Measurements from ENCODE around the gene PTGS2. TPM values are rescaled to one million over a fixed set of nuclear protein-coding genes. Genes with fewer than 3 reads are reported as not detected.

The PTGS2 gene
- total RNA-seq, 1 donor from 2014 or later: not detected

GRCh38 chr1:186679924-186680244 lies 339 bp downstream of the PTGS2 start:
- Mint-ChIP-seq H3K27me3 (peaks cover 30% of the 10 kb centered on the region), H3K9me3 (ENCODE audit: low read depth) (no peaks in the 10 kb centered on the region), H3K4me3 (ENCODE audit: low read depth) (peak overlapping the region; percentile 86), H3K27ac (peak overlapping the region; percentile 58), H3K36me3 (ENCODE audit: insufficient read depth) (no peaks in the 10 kb centered on the region), H3K4me1 (ENCODE audit: low read depth) (peaks cover 3% of the 10 kb centered on the region)
- no peak for TF ChIP-seq CTCF (IDR thresholded peaks at IDR 0.05; ENCODE audit: unreplicated experiment)
- no peak for DNase-seq (ENCODE audit: low spot score, unreplicated experiment)

GRCh38 chr1:186678155-186678554 lies 2.1 kb downstream of the PTGS2 start:
- peaks cover 3% of the 10 kb centered on the region for H3K4me1 Mint-ChIP-seq (ENCODE audit: low read depth)
- H3K36me3 Mint-ChIP-seq (ENCODE audit: insufficient read depth): no peaks in the 10 kb centered on the region
- H3K27me3 Mint-ChIP-seq: peaks cover 28% of the 10 kb centered on the region
- H3K27ac Mint-ChIP-seq: no peak overlapping the region
- H3K4me3 Mint-ChIP-seq (ENCODE audit: low read depth): no peak overlapping the region
- TF ChIP-seq CTCF (IDR thresholded peaks at IDR 0.05; ENCODE audit: unreplicated experiment): no peak
- H3K9me3 Mint-ChIP-seq (ENCODE audit: low read depth): no peaks in the 10 kb centered on the region
- no peak for DNase-seq (ENCODE audit: low spot score, unreplicated experiment)

DNA sequence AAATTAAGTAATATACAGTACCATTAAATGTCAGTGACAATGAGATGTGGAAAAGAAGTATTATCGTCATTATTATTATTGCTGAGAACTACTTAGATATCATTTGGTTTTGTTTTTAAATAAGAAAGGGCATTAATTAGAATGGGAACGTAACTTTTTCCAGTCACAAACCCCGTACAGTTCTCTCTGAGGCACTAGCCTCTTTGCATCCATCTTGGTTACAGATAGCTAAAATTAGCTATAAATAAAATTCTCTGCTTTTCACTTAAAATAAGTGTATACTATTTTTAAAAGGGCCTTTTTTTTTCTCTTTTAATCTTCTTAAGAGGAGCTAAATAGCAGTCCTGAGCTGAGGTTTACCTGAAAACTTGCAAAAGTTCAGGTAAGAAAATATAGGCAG lies 7.6 kb downstream of the PTGS2 start:
- no peaks in the 10 kb centered on the region for H3K9me3 Mint-ChIP-seq (ENCODE audit: low read depth)
- H3K36me3 Mint-ChIP-seq (ENCODE audit: insufficient read depth): no peaks in the 10 kb centered on the region
- H3K27me3 Mint-ChIP-seq: no peaks in the 10 kb centered on the region
- no peak for TF ChIP-seq CTCF (IDR thresholded peaks at IDR 0.05; ENCODE audit: unreplicated experiment)
- H3K27ac Mint-ChIP-seq: no peak overlapping the region
- no peaks in the 10 kb centered on the region for H3K4me1 Mint-ChIP-seq (ENCODE audit: low read depth)
- DNase-seq (ENCODE audit: low spot score, unreplicated experiment): no peak
- no peak overlapping the region for H3K4me3 Mint-ChIP-seq (ENCODE audit: low read depth)

DNA sequence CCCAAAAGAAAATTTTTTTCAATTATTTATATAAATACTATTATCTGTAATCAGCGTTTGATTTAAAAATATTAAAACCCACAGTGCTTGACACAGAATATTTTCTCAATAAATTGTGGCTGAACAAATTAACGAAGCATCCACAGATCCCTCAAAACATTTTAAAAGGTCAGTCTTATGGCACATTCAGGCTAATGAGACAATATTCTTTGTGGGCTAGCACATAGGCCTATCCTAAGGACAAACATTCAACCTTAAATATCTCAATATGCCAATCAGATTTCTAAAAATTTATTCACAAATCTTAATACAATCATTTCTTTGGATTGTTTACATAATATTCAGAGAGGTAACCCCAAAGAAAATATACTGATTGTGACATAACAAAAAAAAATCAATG lies 8.1 kb downstream of the PTGS2 start:
- TF ChIP-seq CTCF (IDR thresholded peaks at IDR 0.05; ENCODE audit: unreplicated experiment): no peak
- H3K9me3 Mint-ChIP-seq (ENCODE audit: low read depth): no peaks in the 10 kb centered on the region
- DNase-seq (ENCODE audit: low spot score, unreplicated experiment): no peak
- no peaks in the 10 kb centered on the region for H3K4me1 Mint-ChIP-seq (ENCODE audit: low read depth)
- H3K4me3 Mint-ChIP-seq (ENCODE audit: low read depth): no peak overlapping the region
- H3K27ac Mint-ChIP-seq: no peak overlapping the region
- H3K27me3 Mint-ChIP-seq: no peaks in the 10 kb centered on the region
- H3K36me3 Mint-ChIP-seq (ENCODE audit: insufficient read depth): no peaks in the 10 kb centered on the region

GRCh38 chr1:186671136-186671825 lies 8.9 kb downstream of the PTGS2 start:
- H3K9me3 Mint-ChIP-seq (ENCODE audit: low read depth): no peaks in the 10 kb centered on the region
- no peaks in the 10 kb centered on the region for H3K36me3 Mint-ChIP-seq (ENCODE audit: insufficient read depth)
- H3K4me3 Mint-ChIP-seq (ENCODE audit: low read depth): no peak overlapping the region
- no peak overlapping the region for H3K27ac Mint-ChIP-seq
- no peak for DNase-seq (ENCODE audit: low spot score, unreplicated experiment)
- H3K4me1 Mint-ChIP-seq (ENCODE audit: low read depth): no peaks in the 10 kb centered on the region
- H3K27me3 Mint-ChIP-seq: no peaks in the 10 kb centered on the region
- no peak for TF ChIP-seq CTCF (IDR thresholded peaks at IDR 0.05; ENCODE audit: unreplicated experiment)

All from progenitor cell of endocrine pancreas (in vitro differentiated cells).